Body of pancreas (tissue), 4 donors: ENCODE data around the gene RBM26.

Source experiments
- CTCF ChIP-seq, 7 experiments: fragments of 450-650 bp in 4 of 7; fragments of 200-600 bp in 3 of 7; sonication (generic) in 3 of 7; IDR thresholded peaks; one replicate each; pipeline ENCODE4 v1.5.1; 2016 to 2019; ENCODE audit warnings: antibody characterized with exemption in 7 of 7
- POLR2A ChIP-seq, 3 donors: fragments of 450-650 bp; IDR thresholded peaks; one replicate each; pipeline ENCODE4 v1.6.1; 2016; ENCODE audit warnings: antibody characterized with exemption in 3 of 3, mild to moderate bottlenecking in 2 of 3

- no peak for TF ChIP-seq CTCF (IDR thresholded peaks at IDR 0.05)
- TF ChIP-seq POLR2A (IDR thresholded peaks at IDR 0.05): no peak
Measured at GRCh38 chr13:79447741-79448140, 41.7 kb upstream of the RBM26 start.
